Coronary artery (tissue), 2 donors: ENCODE results near the gene ARL15.

ENCODE experiments used
- DNase-seq: peaks from one replicate; pipeline ENCODE4 v3.0.0-alpha.2; 2017; ENCODE audit warnings: low spot score
- H3K27ac ChIP-seq, 2 donors: fragments of 200-600 bp; sonication (generic); one replicate each; pipeline ENCODE4 v1.5.1; 2016 to 2019
- H3K4me3 ChIP-seq: fragments of 200-600 bp; sonication (generic); 2 replicates; pipeline ENCODE4 v1.5.1; 2016; ENCODE audit warnings: mild to moderate bottlenecking, moderate library complexity
- CTCF ChIP-seq: fragments of 200-600 bp; sonication (generic); IDR thresholded peaks from one replicate; pipeline ENCODE4 v1.5.1; 2019; ENCODE audit warnings: antibody characterized with exemption

ARL15 gene

GRCh38 chr5:53908757-53909156, 401.6 kb downstream of the ARL15 start:
- no peak overlapping the region for H3K4me3 ChIP-seq
- DNase-seq: no peak
- no peak for TF ChIP-seq CTCF
- no peak overlapping the region for H3K27ac ChIP-seq

- no peak for DNase-seq
- no peak overlapping the region for H3K4me3 ChIP-seq
- no peak overlapping the region for H3K27ac ChIP-seq
- TF ChIP-seq CTCF: no peak
These were observed 402.5 kb downstream of the ARL15 start for GRCh38 chr5:53907827-53908226.

- Histone ChIP-seq H3K4me3 (no peak overlapping the region), H3K27ac (no peak overlapping the region)
- DNase-seq: no peak
- TF ChIP-seq CTCF: no peak
These were observed 403.6 kb downstream of the ARL15 start for GRCh38 chr5:53906736-53907135.

GRCh38 chr5:53902296-53902907, 408.0 kb downstream of the ARL15 start:
- no peak for TF ChIP-seq CTCF
- DNase-seq: no peak
- no peak overlapping the region for H3K27ac ChIP-seq
- H3K4me3 ChIP-seq: no peak overlapping the region

GRCh38 chr5:53900677-53901076, 409.7 kb downstream of the ARL15 start:
- Histone ChIP-seq H3K27ac (no peak overlapping the region), H3K4me3 (no peak overlapping the region)
- DNase-seq: no peak
- no peak for TF ChIP-seq CTCF

- Histone ChIP-seq H3K4me3 (no peak overlapping the region), H3K27ac (no peak overlapping the region)
- no peak for DNase-seq
- TF ChIP-seq CTCF: no peak
These were observed 415.2 kb downstream of the ARL15 start for GRCh38 chr5:53895091-53895683.

GRCh38 chr5:53893626-53894025, 416.7 kb downstream of the ARL15 start:
- H3K4me3 ChIP-seq: no peak overlapping the region
- no peak overlapping the region for H3K27ac ChIP-seq
- DNase-seq: no peak
- TF ChIP-seq CTCF: no peak
